HEK293 (cell line): ENCODE data around the gene CNOT9.

Experiments
- CTCF ChIA-PET: fragments of 350-600 bp; formaldehyde crosslinking; extraction: SDS; loops from one replicate; lab custom pipeline; 2021; ENCODE audit warnings: antibody characterized with exemption; lab: Yijun Ruan, JAX
- POLR2A ChIA-PET: fragments of 300-600 bp; formaldehyde crosslinking; extraction: SDS; loops from one replicate; lab custom pipeline; 2020; ENCODE audit warnings: antibody characterized with exemption, inconsistent platforms; lab: Yijun Ruan, JAX
- H3K27ac ChIP-seq: fragments of 200-500 bp; sonication (Bioruptor generic); 2 replicates; pipeline ENCODE4 v1.5.1; 2014; ENCODE audit warnings: low read depth, low read length, control low read depth, inconsistent platforms; ENCODE audit errors: extremely low read depth
- H3K36me3 ChIP-seq, 2 experiments: fragments of 200-500 bp in 1 of 2; sonication (Bioruptor generic) in 1 of 2; 1 replicate in 1 of 2; 2 replicates in 1 of 2; pipeline ENCODE4 v1.5.1; 2014 to 2017; ENCODE audit warnings: inconsistent platforms in 2 of 2, low read length in 2 of 2; ENCODE audit not compliant: control insufficient read depth in 2 of 2, insufficient read depth in 1 of 2
- H3K4me1 ChIP-seq: fragments of 200-500 bp; sonication (Bioruptor generic); 2 replicates; pipeline ENCODE4 v1.5.1; 2014; ENCODE audit warnings: mild to moderate bottlenecking, low read length, inconsistent platforms; ENCODE audit not compliant: control insufficient read depth, insufficient read depth
- H3K4me3 ChIP-seq: 2 replicates; pipeline ENCODE4 v1.5.1; 2011; ENCODE audit warnings: low read depth, mild to moderate bottlenecking, control low read depth, low read length, moderate library complexity
- H3K9me3 ChIP-seq: fragments of 200-500 bp; sonication (Bioruptor generic); 2 replicates; pipeline ENCODE4 v1.5.1; 2014; ENCODE audit warnings: low read depth, low read length, inconsistent platforms; ENCODE audit not compliant: control insufficient read depth, insufficient read depth
- MZF1 ChIP-seq: fragments of 450-650 bp; formaldehyde crosslinking; IDR thresholded peaks from 2 replicates; pipeline ENCODE4 v1.5.1; 2017; ENCODE audit warnings: missing biosample characterization, missing genetic modification characterization, borderline replicate concordance
- PRDM1 ChIP-seq: fragments of 450-650 bp; formaldehyde crosslinking; IDR thresholded peaks from 2 replicates; pipeline ENCODE4; 2016; ENCODE audit warnings: missing biosample characterization, missing genetic modification characterization
- SETDB1 ChIP-seq: IDR thresholded peaks from one replicate; pipeline ENCODE4 v1.6.1; 2017; ENCODE audit warnings: mild to moderate bottlenecking, low read length, moderate library complexity, mixed read lengths; ENCODE audit not compliant: insufficient read length
- ZNF2 ChIP-seq: fragments of 450-650 bp; formaldehyde crosslinking; IDR thresholded peaks from 2 replicates; pipeline ENCODE4 v1.5.1; 2016; ENCODE audit warnings: missing biosample characterization, missing genetic modification characterization
- ZNF214 ChIP-seq: fragments of 450-650 bp; formaldehyde crosslinking; IDR thresholded peaks from 2 replicates; pipeline ENCODE4 v1.5.1; 2017; ENCODE audit warnings: missing biosample characterization, mild to moderate bottlenecking, missing genetic modification characterization, borderline replicate concordance
- ZNF223 ChIP-seq: fragments of 450-650 bp; formaldehyde crosslinking; IDR thresholded peaks from 2 replicates; pipeline ENCODE4 v1.5.1; 2016; ENCODE audit warnings: missing biosample characterization, missing genetic modification characterization
- ZNF26 ChIP-seq: fragments of 450-650 bp; formaldehyde crosslinking; IDR thresholded peaks from 2 replicates; pipeline ENCODE4 v1.5.1; 2016; ENCODE audit warnings: missing biosample characterization, missing genetic modification characterization
- ZNF280C ChIP-seq: fragments of 450-650 bp; formaldehyde crosslinking; IDR thresholded peaks from 2 replicates; pipeline ENCODE4 v1.5.1; 2016; ENCODE audit warnings: missing biosample characterization, missing genetic modification characterization
- ZNF324 ChIP-seq: fragments of 450-650 bp; formaldehyde crosslinking; IDR thresholded peaks from 2 replicates; pipeline ENCODE4 v1.5.1; 2016; ENCODE audit warnings: missing biosample characterization, missing genetic modification characterization
- ZNF335 ChIP-seq: fragments of 450-650 bp; formaldehyde crosslinking; conservative IDR thresholded peaks from 2 replicates; pipeline ENCODE4 v1.5.1; 2016; ENCODE audit warnings: missing biosample characterization, missing genetic modification characterization
- ZNF404 ChIP-seq: fragments of 450-650 bp; formaldehyde crosslinking; IDR thresholded peaks from 2 replicates; pipeline ENCODE4 v1.5.1; 2017; ENCODE audit warnings: missing biosample characterization, missing genetic modification characterization
- ZNF473 ChIP-seq: fragments of 450-650 bp; formaldehyde crosslinking; IDR thresholded peaks from 2 replicates; pipeline ENCODE4 v1.5.1; 2017; ENCODE audit warnings: missing biosample characterization, missing genetic modification characterization
- ZNF510 ChIP-seq: fragments of 450-650 bp; formaldehyde crosslinking; IDR thresholded peaks from 2 replicates; pipeline ENCODE4 v1.5.1; 2018; ENCODE audit warnings: mild to moderate bottlenecking, missing genetic modification characterization, missing biosample characterization; ENCODE audit not compliant: insufficient replicate concordance
- ZNF518A ChIP-seq: fragments of 450-650 bp; formaldehyde crosslinking; conservative IDR thresholded peaks from 2 replicates; pipeline ENCODE4 v1.5.1; 2016; ENCODE audit warnings: low read depth, missing biosample characterization, missing genetic modification characterization
- ZNF561 ChIP-seq: fragments of 450-650 bp; IDR thresholded peaks from 2 replicates; pipeline ENCODE4 v1.5.1; 2018; ENCODE audit warnings: missing biosample characterization, missing genetic modification characterization, borderline replicate concordance
- ZNF658 ChIP-seq: fragments of 450-650 bp; formaldehyde crosslinking; IDR thresholded peaks from 2 replicates; pipeline ENCODE4; 2016; ENCODE audit warnings: missing biosample characterization, missing genetic modification characterization
- ZNF660 ChIP-seq: fragments of 450-650 bp; IDR thresholded peaks from 2 replicates; pipeline ENCODE4 v1.5.1; 2018; ENCODE audit warnings: missing biosample characterization, mild to moderate bottlenecking, missing genetic modification characterization
- ZNF704 ChIP-seq: fragments of 450-650 bp; formaldehyde crosslinking; IDR thresholded peaks from 2 replicates; pipeline ENCODE4 v1.5.1; 2016; ENCODE audit warnings: missing biosample characterization, missing genetic modification characterization
- ZNF747 ChIP-seq: fragments of 450-650 bp; formaldehyde crosslinking; IDR thresholded peaks from 2 replicates; pipeline ENCODE4 v1.5.1; 2016; ENCODE audit warnings: missing biosample characterization, missing genetic modification characterization
- ZNF768 ChIP-seq: fragments of 450-650 bp; formaldehyde crosslinking; IDR thresholded peaks from 2 replicates; pipeline ENCODE4 v1.5.1; 2018; ENCODE audit warnings: missing biosample characterization, mild to moderate bottlenecking, missing genetic modification characterization
- ZSCAN16 ChIP-seq: fragments of 450-650 bp; formaldehyde crosslinking; IDR thresholded peaks from 2 replicates; pipeline ENCODE4 v1.5.1; 2016; ENCODE audit warnings: missing biosample characterization, missing genetic modification characterization
- ZSCAN5A ChIP-seq: fragments of 450-650 bp; formaldehyde crosslinking; IDR thresholded peaks from 2 replicates; pipeline ENCODE4 v1.5.1; 2016; ENCODE audit warnings: missing biosample characterization, missing genetic modification characterization

Gene CNOT9

GRCh38 chr2:218643751-218644310 is 75.2 kb downstream of the CNOT9 start:
- no peaks in the 10 kb centered on the region for H3K4me1 ChIP-seq
- no peaks in the 10 kb centered on the region for H3K9me3 ChIP-seq
- TF ChIP-seq ZNF280C (no peak), ZNF335 (tag by site-specific recombination) (no peak), ZSCAN16 (tag by site-specific recombination) (no peak), ZNF704 (no peak), ZNF561 (tag by site-specific recombination) (no peak), ZNF223 (tag by site-specific recombination) (no peak), ZNF747 (tag by site-specific recombination) (no peak), SETDB1 (no peak), ZNF214 (tag by site-specific recombination) (no peak), ZNF658 (tag by site-specific recombination) (no peak)
- H3K36me3 ChIP-seq, result peaks cover 35 to 92% of the 10 kb centered on the region in 2 experiments
- POLR2A ChIA-PET, result interaction anchor here (0.6 kb wide), 1 partner anchor 398 kb away, joined by 4 read pairs; no protein-coding TSS in a partner anchor
- H3K27ac ChIP-seq, result no peak overlapping the region
- H3K4me3 ChIP-seq, result no peak overlapping the region
- CTCF ChIA-PET, result interaction anchor here (1.2 kb wide), 1 partner anchor 208 kb away, joined by 3 read pairs; no protein-coding TSS in a partner anchor

- POLR2A ChIA-PET, result no interaction called here
- Histone ChIP-seq H3K36me3 (peaks cover 28 to 94% of the 10 kb centered on the region in 2 experiments), H3K9me3 (no peaks in the 10 kb centered on the region), H3K4me1 (no peaks in the 10 kb centered on the region), H3K27ac (no peak overlapping the region), H3K4me3 (no peak overlapping the region)
- TF ChIP-seq PRDM1, result no peak
- no peak for TF ChIP-seq ZNF510
- no peak for TF ChIP-seq ZNF26
- TF ChIP-seq ZNF660 (tag by site-specific recombination), result no peak
- no peak for TF ChIP-seq ZNF404 (tag by site-specific recombination)
- no peak for TF ChIP-seq ZNF324
- no peak for TF ChIP-seq ZNF768 (tag by site-specific recombination)
- TF ChIP-seq MZF1 (tag by site-specific recombination), result no peak
- TF ChIP-seq ZNF335 (tag by site-specific recombination), result no peak
- no peak for TF ChIP-seq ZSCAN5A (tag by site-specific recombination)
- TF ChIP-seq ZNF518A, result no peak
- TF ChIP-seq ZSCAN16 (tag by site-specific recombination), result no peak
- TF ChIP-seq ZNF473 (tag by site-specific recombination), result no peak
- TF ChIP-seq ZNF2, result no peak
- CTCF ChIA-PET, result interaction anchor here (0.6 kb wide), 1 partner anchor 10 kb away, joined by 3 read pairs; no protein-coding TSS in a partner anchor
These were observed 76.1 kb downstream of the CNOT9 start for GRCh38 chr2:218644721-218645120.
